SK-N-MC (cell line): ENCODE results near the gene GPC3.

Experiments
- DNase-seq: peaks from one replicate; pipeline ENCODE4 v3.0.0-alpha.2; 2011; ENCODE audit warnings: low read depth, low spot score
- H3K27ac ChIP-seq: fragments of 200-600 bp; sonication (generic); 2 replicates; pipeline ENCODE4 v1.5.1; 2016; ENCODE audit warnings: mixed run types
- H3K36me3 ChIP-seq: fragments of 200-600 bp; sonication (generic); 2 replicates; pipeline ENCODE4 v1.6.1; 2017; ENCODE audit warnings: antibody characterized with exemption, low read length, mixed read lengths; ENCODE audit not compliant: insufficient read depth
- H3K4me3 ChIP-seq: fragments of 200-600 bp; sonication (generic); 2 replicates; pipeline ENCODE4 v1.5.1; 2016
- H3K9ac ChIP-seq: fragments of 200-600 bp; sonication (generic); 2 replicates; pipeline ENCODE4 v1.8.0; 2017; ENCODE audit warnings: mixed run types, mixed read lengths; ENCODE audit not compliant: insufficient read length
- H3K9me3 ChIP-seq: fragments of 200-600 bp; sonication (generic); 2 replicates; pipeline ENCODE4 v1.6.1; 2017; ENCODE audit warnings: low read depth, mild to moderate bottlenecking, antibody characterized with exemption, low read length, moderate library complexity, mixed read lengths
- EZH2 ChIP-seq: fragments of 200-600 bp; sonication (generic); IDR thresholded peaks from one replicate; pipeline ENCODE4 v1.6.1; 2017; ENCODE audit warnings: antibody characterized with exemption
- FOXP2 ChIP-seq: optimal IDR thresholded peaks from 2 replicates; pipeline ENCODE3; 2011; ENCODE audit warnings: mild to moderate bottlenecking, moderate library complexity; ENCODE audit not compliant: insufficient read depth; ENCODE audit errors: extremely low read length, control extremely low read depth
- POLR2AphosphoS5 ChIP-seq: IDR thresholded peaks from 2 replicates; pipeline ENCODE4 v1.6.1; 2012; ENCODE audit warnings: mild to moderate bottlenecking, low read depth, low read length, borderline replicate concordance

GPC3 gene

DNA sequence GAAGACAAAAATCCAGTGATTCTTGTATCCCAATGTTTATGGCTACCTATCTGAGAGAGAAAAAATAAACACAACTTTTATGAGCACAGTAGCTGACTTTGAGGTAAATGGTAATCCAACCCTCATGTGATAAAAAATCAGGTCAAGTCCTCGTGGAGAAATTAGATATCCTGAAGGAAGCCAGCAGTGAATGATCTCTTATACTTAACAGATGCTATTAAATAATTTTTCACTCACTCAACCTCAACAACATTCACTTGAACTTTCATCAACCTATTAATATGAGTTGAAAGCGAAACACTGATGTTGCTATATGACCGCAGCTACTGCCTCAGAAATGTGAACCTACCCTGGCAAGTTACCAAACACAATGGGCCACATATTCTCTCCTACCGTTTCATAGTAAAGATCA is 105.4 kb downstream of the GPC3 start:
- no peak overlapping the region for H3K9ac ChIP-seq
- no peaks in the 10 kb centered on the region for H3K9me3 ChIP-seq
- no peak for TF ChIP-seq POLR2AphosphoS5
- TF ChIP-seq FOXP2: no peak
- H3K36me3 ChIP-seq: no peaks in the 10 kb centered on the region
- H3K27ac ChIP-seq: no peak overlapping the region
- DNase-seq: no peak
- H3K4me3 ChIP-seq: no peak overlapping the region

DNA sequence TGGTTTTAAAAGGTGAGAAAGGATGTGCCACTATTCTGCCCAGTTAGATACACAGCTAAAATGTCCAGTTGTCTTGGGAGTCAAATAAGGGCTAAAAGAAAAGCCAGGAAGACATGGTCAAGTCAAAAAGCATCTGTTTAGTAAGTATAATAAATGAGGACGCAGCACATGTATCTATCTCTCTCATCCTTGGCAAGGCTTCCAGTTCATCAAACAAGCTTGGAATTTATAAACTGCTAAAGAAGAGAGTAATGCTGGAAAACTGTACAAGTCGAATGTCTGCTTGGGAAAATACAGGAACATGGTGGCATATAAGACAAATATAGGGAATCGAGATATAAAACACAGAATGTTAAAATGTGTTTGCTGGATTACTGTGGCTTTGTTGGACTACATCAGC is 106.7 kb downstream of the GPC3 start:
- Histone ChIP-seq H3K9me3 (no peaks in the 10 kb centered on the region), H3K36me3 (no peaks in the 10 kb centered on the region), H3K4me3 (no peak overlapping the region), H3K9ac (no peak overlapping the region), H3K27ac (no peak overlapping the region)
- TF ChIP-seq POLR2AphosphoS5: no peak
- DNase-seq: no peak

DNA sequence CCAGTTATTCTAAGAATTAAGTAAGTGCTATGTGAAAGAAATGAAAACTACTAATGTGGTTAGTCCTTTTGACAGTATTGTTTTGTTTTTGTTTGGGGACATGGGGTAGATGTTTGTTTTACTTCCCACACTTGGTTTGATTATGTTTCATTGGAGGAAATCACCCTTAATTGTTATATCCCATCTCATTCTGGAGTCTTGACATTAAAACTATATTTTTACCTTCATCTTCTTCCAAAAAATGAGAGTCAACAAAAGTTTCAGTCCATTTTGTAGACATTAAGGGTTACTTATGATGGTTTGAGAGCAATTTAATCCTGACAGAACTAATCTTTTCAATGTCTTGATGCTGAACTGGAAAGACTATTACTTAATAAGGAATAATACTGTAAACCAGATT is 108.7 kb downstream of the GPC3 start:
- no peak overlapping the region for H3K27ac ChIP-seq
- H3K9ac ChIP-seq: no peak overlapping the region
- no peaks in the 10 kb centered on the region for H3K36me3 ChIP-seq
- no peak for DNase-seq
- H3K9me3 ChIP-seq: no peaks in the 10 kb centered on the region
- no peak for TF ChIP-seq POLR2AphosphoS5
- no peak for TF ChIP-seq EZH2
- TF ChIP-seq FOXP2: no peak
- no peak overlapping the region for H3K4me3 ChIP-seq

DNA sequence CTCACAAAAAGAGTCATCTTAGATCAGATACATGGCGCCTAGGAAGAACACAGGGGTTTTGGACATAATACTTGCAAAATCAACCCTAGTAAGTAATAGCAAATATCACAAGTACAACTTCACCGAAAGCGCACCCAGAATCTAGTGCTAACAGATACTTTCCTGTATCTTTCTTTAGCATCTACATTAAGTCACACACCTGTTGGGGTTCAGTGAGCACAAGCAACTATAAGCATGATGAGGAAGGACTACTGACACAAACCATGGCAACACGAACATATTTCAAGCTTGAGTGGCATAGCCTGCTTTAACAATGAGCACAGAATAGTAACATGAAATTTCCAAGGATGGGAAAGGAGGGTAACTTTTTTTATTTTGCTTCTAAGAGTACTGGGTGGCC is 116.1 kb downstream of the GPC3 start:
- no peak for DNase-seq
- H3K36me3 ChIP-seq: no peaks in the 10 kb centered on the region
- no peak overlapping the region for H3K9ac ChIP-seq
- H3K27ac ChIP-seq: no peak overlapping the region
- H3K9me3 ChIP-seq: no peaks in the 10 kb centered on the region
- H3K4me3 ChIP-seq: no peak overlapping the region
- TF ChIP-seq FOXP2 (no peak), POLR2AphosphoS5 (no peak), EZH2 (no peak)

DNA sequence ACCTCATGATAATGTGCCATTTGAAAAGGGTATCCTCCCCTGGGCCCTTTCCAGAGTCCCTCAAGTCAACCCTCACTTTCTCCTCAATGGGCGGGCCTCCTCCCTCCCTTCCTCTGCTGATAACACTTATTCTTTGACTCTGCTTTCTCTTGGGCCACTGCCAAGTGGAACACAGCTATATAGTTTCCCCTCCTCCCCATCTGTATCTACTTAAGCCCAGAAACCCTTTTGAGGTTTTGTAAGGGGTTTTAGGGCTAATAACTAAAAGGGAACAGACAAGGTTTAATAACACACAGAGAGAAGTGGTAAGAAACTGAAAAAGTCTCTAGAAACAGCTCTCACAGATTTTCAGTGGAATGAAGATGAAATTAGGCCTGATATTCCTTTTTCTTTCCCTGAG is 116.7 kb downstream of the GPC3 start:
- no peak overlapping the region for H3K9ac ChIP-seq
- TF ChIP-seq EZH2 (no peak), FOXP2 (no peak), POLR2AphosphoS5 (no peak)
- H3K36me3 ChIP-seq: no peaks in the 10 kb centered on the region
- DNase-seq: no peak
- no peak overlapping the region for H3K27ac ChIP-seq
- H3K4me3 ChIP-seq: no peak overlapping the region
- H3K9me3 ChIP-seq: no peaks in the 10 kb centered on the region

DNA sequence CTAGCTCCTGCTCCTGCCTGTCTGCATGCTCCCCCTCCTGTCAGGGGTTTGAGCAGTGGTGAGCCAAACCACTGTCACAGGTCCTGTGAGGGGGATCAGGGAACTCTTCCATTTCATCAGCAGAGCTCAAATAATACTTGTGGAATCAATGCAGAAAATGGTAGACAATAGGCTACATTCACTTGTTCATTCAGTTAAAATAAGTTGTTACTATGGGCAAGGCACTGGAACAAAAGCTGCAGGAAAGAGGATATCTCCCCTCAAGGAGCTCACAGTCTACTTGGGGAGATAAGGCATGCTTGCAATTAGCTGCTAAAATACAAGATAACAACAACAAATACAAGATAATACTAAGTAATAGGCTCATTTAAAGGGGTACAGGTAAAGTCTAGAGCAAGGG is 117.1 kb downstream of the GPC3 start:
- Histone ChIP-seq H3K9ac (no peak overlapping the region), H3K36me3 (no peaks in the 10 kb centered on the region), H3K27ac (no peak overlapping the region), H3K9me3 (no peaks in the 10 kb centered on the region), H3K4me3 (no peak overlapping the region)
- no peak for DNase-seq
- TF ChIP-seq POLR2AphosphoS5: no peak
- no peak for TF ChIP-seq EZH2
- TF ChIP-seq FOXP2: no peak

DNA sequence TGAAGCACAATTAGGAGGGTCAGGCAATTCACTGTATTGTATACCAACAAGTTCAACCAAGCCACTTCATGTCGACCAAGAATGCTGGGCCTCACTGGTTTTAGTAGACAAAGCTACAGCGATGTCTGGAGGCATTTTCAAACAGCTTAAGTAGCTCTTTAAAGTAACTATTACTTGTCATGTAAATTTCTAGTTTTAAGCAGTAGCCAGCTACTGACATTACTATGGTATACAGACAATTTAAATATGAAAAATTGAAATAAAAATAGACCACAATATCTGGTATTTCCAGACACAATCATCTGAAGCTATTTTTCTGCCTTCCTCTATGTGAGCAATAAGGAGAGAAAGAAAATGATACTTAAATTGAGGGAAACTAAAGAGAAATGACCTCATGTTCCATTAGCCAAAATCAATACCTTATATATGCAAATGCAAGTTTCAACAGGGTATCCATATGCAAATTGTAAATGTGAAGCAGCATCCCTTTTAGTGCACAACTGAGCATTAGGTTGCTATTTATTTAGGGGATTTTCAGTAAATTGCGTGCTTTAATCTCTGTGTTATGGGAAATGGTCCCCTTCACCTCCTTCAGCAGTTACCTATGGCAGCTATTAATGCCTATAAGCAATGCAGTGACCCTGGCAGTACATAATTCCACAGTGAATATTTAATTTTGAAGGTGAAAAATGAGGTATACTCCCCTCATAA is 119.5 kb downstream of the GPC3 start:
- TF ChIP-seq POLR2AphosphoS5 (no peak), FOXP2 (no peak), EZH2 (no peak)
- Histone ChIP-seq H3K9me3 (no peaks in the 10 kb centered on the region), H3K27ac (no peak overlapping the region), H3K4me3 (no peak overlapping the region), H3K36me3 (no peaks in the 10 kb centered on the region), H3K9ac (no peak overlapping the region)
- no peak for DNase-seq

DNA sequence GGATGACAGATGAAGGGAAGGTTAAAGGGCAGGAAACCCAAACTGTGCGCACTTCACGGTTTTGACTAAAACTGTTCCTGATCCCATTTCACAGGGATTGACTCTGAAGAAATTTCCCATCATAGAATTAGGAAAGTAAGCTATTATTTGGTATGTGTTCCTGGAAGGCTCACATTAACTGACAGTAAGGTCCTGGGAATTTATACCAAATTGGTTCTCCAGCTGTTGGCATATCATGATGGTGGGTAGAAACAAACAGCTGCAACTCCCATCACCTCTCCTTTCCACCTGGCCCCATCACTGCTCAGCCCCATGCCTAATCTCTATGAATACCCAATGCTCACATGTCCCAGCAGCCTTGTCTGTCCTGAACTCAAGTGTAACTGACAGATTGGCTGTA is 121.2 kb downstream of the GPC3 start:
- Histone ChIP-seq H3K27ac (no peak overlapping the region), H3K9ac (no peak overlapping the region), H3K9me3 (no peaks in the 10 kb centered on the region), H3K36me3 (no peaks in the 10 kb centered on the region), H3K4me3 (no peak overlapping the region)
- DNase-seq: no peak
- TF ChIP-seq EZH2 (no peak), POLR2AphosphoS5 (no peak), FOXP2 (no peak)

DNA sequence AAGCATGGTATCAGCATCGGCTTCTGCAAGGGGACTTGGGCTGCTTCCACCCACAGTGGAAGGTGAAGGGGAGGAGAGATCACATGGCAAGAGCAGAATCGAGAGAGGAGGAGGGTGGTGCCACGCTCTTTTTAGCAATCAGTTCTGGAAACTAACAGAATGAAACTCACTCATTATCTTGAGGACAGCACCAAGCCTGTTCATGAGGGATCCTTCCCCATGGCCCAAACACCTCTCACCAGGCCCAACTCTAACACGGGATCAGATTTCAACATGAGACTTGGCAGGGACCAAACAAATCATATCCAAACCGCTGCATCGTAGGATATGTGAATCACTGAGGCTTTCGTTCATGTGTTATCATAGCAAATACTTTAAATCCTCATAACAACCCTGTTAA is 125.5 kb downstream of the GPC3 start:
- Histone ChIP-seq H3K27ac (no peak overlapping the region), H3K4me3 (no peak overlapping the region), H3K36me3 (no peaks in the 10 kb centered on the region), H3K9me3 (no peaks in the 10 kb centered on the region), H3K9ac (no peak overlapping the region)
- no peak for TF ChIP-seq POLR2AphosphoS5
- TF ChIP-seq FOXP2: no peak
- no peak for TF ChIP-seq EZH2
- no peak for DNase-seq

DNA sequence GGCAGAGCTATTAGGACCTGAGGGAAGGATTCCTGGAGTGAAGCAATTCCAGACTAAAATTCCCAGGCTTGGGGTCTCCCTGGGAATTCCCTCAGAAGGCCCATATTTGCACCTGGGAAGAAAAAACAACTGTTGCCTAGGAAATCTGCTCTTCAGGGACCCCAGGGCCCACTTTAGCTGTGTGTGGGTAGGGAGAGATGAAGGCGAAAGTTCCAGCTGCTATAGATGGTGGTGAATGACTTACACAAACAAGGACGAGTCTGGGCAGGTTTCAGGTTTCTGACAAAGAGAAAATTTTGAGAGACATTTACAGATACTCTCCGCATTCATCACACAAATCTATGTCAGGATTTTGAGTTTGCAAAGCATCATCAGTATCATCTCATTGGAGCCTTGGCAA is 126.1 kb downstream of the GPC3 start:
- Histone ChIP-seq H3K9ac (no peak overlapping the region), H3K36me3 (no peaks in the 10 kb centered on the region), H3K9me3 (no peaks in the 10 kb centered on the region), H3K27ac (no peak overlapping the region), H3K4me3 (no peak overlapping the region)
- TF ChIP-seq EZH2 (no peak), POLR2AphosphoS5 (no peak), FOXP2 (no peak)
- DNase-seq: no peak
